H1 (cell line): ENCODE results near the gene PURA. TPM values are rescaled to one million over a fixed set of nuclear protein-coding genes. Genes with fewer than 3 reads are reported as not detected.

ENCODE experiments used
- CTCF ChIA-PET: fragments of 300-600 bp; sonication (Branson Sonifier 250); formaldehyde crosslinking; loops from one replicate; lab custom pipeline; 2021; ENCODE audit not compliant: partially characterized antibody; lab: Charles Lee
- POLR2A ChIA-PET: fragments of 300-600 bp; sonication (Branson Sonifier 250); formaldehyde crosslinking; loops from one replicate; lab custom pipeline; 2021; ENCODE audit warnings: inconsistent platforms; ENCODE audit not compliant: partially characterized antibody; lab: Charles Lee
- DNase-seq, 2 experiments: peaks; one replicate each; pipeline versions ENCODE4 v3.0.0 to v3.0.0-alpha.2; 2010 to 2022; ENCODE audit warnings: low spot score in 2 of 2, low read depth in 1 of 2, mixed read lengths in 1 of 2
- FAIRE-seq: peaks from 2 replicates; lab custom pipeline; 2011; peaks lifted over from hg19 to GRCh38; lab: Jason Lieb, UNC
- H2AFZ ChIP-seq: 2 replicates; pipeline ENCODE4 v1.8.1; 2012; ENCODE audit warnings: low read length, inconsistent platforms
- H2AK5ac ChIP-seq: 2 replicates; pipeline ENCODE4 v1.6.1; 2013; ENCODE audit warnings: low read depth, low read length
- H2BK120ac ChIP-seq: replicated peaks from 2 replicates; pipeline ENCODE3; 2013; ENCODE audit warnings: low read depth, low read length, inconsistent platforms
- H2BK12ac ChIP-seq: 2 replicates; pipeline ENCODE4 v1.6.1; 2013; ENCODE audit warnings: low read depth, low read length
- H2BK15ac ChIP-seq: 2 replicates; pipeline ENCODE4 v1.6.1; 2013; ENCODE audit warnings: low read length
- H2BK20ac ChIP-seq: 2 replicates; pipeline ENCODE4 v1.6.1; 2013; ENCODE audit warnings: low read length
- H2BK5ac ChIP-seq: 2 replicates; pipeline ENCODE4 v1.6.1; 2013; ENCODE audit warnings: low read depth, low read length
- H3K14ac ChIP-seq: 2 replicates; pipeline ENCODE4 v1.6.1; 2013; ENCODE audit warnings: inconsistent platforms; ENCODE audit not compliant: insufficient read length
- H3K18ac ChIP-seq: 2 replicates; pipeline ENCODE4 v1.6.1; 2013; ENCODE audit warnings: low read length; ENCODE audit errors: extremely low read depth
- H3K23ac ChIP-seq: 2 replicates; pipeline ENCODE4 v1.6.1; 2013; ENCODE audit warnings: inconsistent platforms; ENCODE audit not compliant: insufficient read length
- H3K23me2 ChIP-seq: 2 replicates; pipeline ENCODE4 v1.6.1; 2013; ENCODE audit warnings: low read depth, low read length
- H3K27ac ChIP-seq: 2 replicates; pipeline ENCODE4 v1.6.1; 2011; ENCODE audit warnings: low read depth, low read length, inconsistent platforms
- H3K27me3 ChIP-seq, 4 experiments: replicated peaks in 1 of 4; 1 replicate in 1 of 4; 2 replicates in 3 of 4; pipeline versions ENCODE4 v1.6.1 to v1.8.1; 2011 to 2013; ENCODE audit warnings: low read length in 3 of 4, mild to moderate bottlenecking in 3 of 4, inconsistent platforms in 2 of 4, mixed read lengths in 2 of 4, moderate library complexity in 1 of 4; ENCODE audit not compliant: control insufficient read depth in 3 of 4, insufficient read depth in 3 of 4; ENCODE audit errors: extremely low read depth in 1 of 4
- H3K36me3 ChIP-seq, 4 experiments: 2 replicates each; pipeline versions ENCODE4 v1.6.1 to v1.8.1; 2011 to 2013; ENCODE audit warnings: mild to moderate bottlenecking in 4 of 4, low read length in 3 of 4, moderate library complexity in 2 of 4, control low read depth in 1 of 4, inconsistent platforms in 1 of 4; ENCODE audit not compliant: insufficient read depth in 4 of 4, control insufficient read depth in 2 of 4
- H3K4ac ChIP-seq: replicated peaks from 2 replicates; pipeline ENCODE3; 2013; ENCODE audit warnings: low read length, low read depth, mixed read lengths, inconsistent platforms; ENCODE audit not compliant: insufficient read length
- H3K4me1 ChIP-seq, 4 experiments: replicated peaks in 1 of 4; 1 replicate in 1 of 4; 2 replicates in 3 of 4; pipeline versions ENCODE4 v1.6.1 to v1.8.1; 2011 to 2013; ENCODE audit warnings: low read length in 3 of 4, inconsistent platforms in 2 of 4, mixed read lengths in 1 of 4; ENCODE audit not compliant: insufficient read depth in 4 of 4, control insufficient read depth in 3 of 4
- H3K4me2 ChIP-seq, 2 experiments: 2 replicates each; pipeline versions ENCODE4 v1.6.1 to v1.8.1; 2011 to 2013; ENCODE audit warnings: low read depth in 2 of 2, low read length in 2 of 2, control low read depth in 1 of 2, inconsistent platforms in 1 of 2, mild to moderate bottlenecking in 1 of 2; ENCODE audit not compliant: insufficient read depth in 1 of 2
- H3K4me3 ChIP-seq, 4 experiments: fragments of 200-600, 300-600 bp in 1 of 4; sonication (generic), shearing (Covaris generic), sonication (Bioruptor Twin) in 1 of 4; 2 replicates each; pipeline versions ENCODE4 v1.5.1 to v1.8.1; 2011 to 2016; ENCODE audit warnings: low read length in 4 of 4, low read depth in 3 of 4, control low read depth in 2 of 4, inconsistent platforms in 2 of 4, mild to moderate bottlenecking in 2 of 4, mixed read lengths in 1 of 4, moderate library complexity in 1 of 4; ENCODE audit not compliant: insufficient read depth in 2 of 4; ENCODE audit errors: extremely low read depth in 1 of 4
- H3K56ac ChIP-seq: replicated peaks from 2 replicates; pipeline ENCODE3; 2013; ENCODE audit warnings: low read depth, mild to moderate bottlenecking, mixed read lengths, low read length, inconsistent platforms; ENCODE audit not compliant: insufficient read length
- H3K79me1 ChIP-seq: 2 replicates; pipeline ENCODE4 v1.6.1; 2013; ENCODE audit warnings: low read depth, low read length, control low read depth
- H3K79me2 ChIP-seq, 2 experiments: 2 replicates each; pipeline versions ENCODE4 v1.6.1 to v1.8.1; 2012 to 2013; ENCODE audit warnings: low read length in 2 of 2, mild to moderate bottlenecking in 2 of 2, inconsistent platforms in 1 of 2; ENCODE audit not compliant: insufficient read depth in 2 of 2, control insufficient read depth in 1 of 2
- H3K9ac ChIP-seq, 4 experiments: replicated peaks in 1 of 4; 1 replicate in 1 of 4; 2 replicates in 3 of 4; pipeline versions ENCODE4 v1.6.1 to v1.8.1; 2011 to 2013; ENCODE audit warnings: low read depth in 3 of 4, low read length in 3 of 4, control low read depth in 2 of 4, mild to moderate bottlenecking in 2 of 4, moderate library complexity in 2 of 4, inconsistent platforms in 1 of 4; ENCODE audit errors: extremely low read depth in 1 of 4
- H3K9me3 ChIP-seq, 2 experiments: 2 replicates each; pipeline versions ENCODE4 v1.6.1 to v1.8.1; 2012 to 2013; ENCODE audit warnings: mild to moderate bottlenecking in 2 of 2, moderate library complexity in 2 of 2, control low read depth in 1 of 2, inconsistent platforms in 1 of 2, low read depth in 1 of 2, low read length in 1 of 2, mixed read lengths in 1 of 2; ENCODE audit not compliant: insufficient read depth in 2 of 2
- H4K20me1 ChIP-seq, 2 experiments: replicated peaks in 1 of 2; 2 replicates each; pipeline versions ENCODE3 to v1.8.1; 2011 to 2013; ENCODE audit warnings: inconsistent platforms in 2 of 2, low read length in 2 of 2, mild to moderate bottlenecking in 1 of 2; ENCODE audit not compliant: insufficient read depth in 2 of 2, control insufficient read depth in 1 of 2
- H4K5ac ChIP-seq: 2 replicates; pipeline ENCODE4 v1.6.1; 2013; ENCODE audit warnings: low read length, low read depth, mixed read lengths, inconsistent platforms; ENCODE audit not compliant: insufficient read length
- H4K8ac ChIP-seq: 2 replicates; pipeline ENCODE4 v1.8.0; 2013; ENCODE audit warnings: mild to moderate bottlenecking, moderate library complexity, low read length, inconsistent platforms; ENCODE audit not compliant: insufficient read depth; ENCODE audit errors: extremely low read depth
- H4K91ac ChIP-seq: replicated peaks from 2 replicates; pipeline ENCODE3; 2013; ENCODE audit warnings: low read length, mixed read lengths, inconsistent platforms; ENCODE audit not compliant: insufficient read length
- CREB1 ChIP-seq: IDR thresholded peaks from 2 replicates; pipeline ENCODE4 v1.6.1; 2012; ENCODE audit warnings: inconsistent platforms
- EGR1 ChIP-seq: IDR thresholded peaks from 2 replicates; pipeline ENCODE4 v1.6.1; 2011; ENCODE audit warnings: low read depth, low read length, borderline replicate concordance
- HDAC2 ChIP-seq, 2 experiments: fragments of 300-600 bp in 1 of 2; sonication (generic) in 1 of 2; IDR thresholded peaks; 2 replicates each; pipeline ENCODE4 v1.6.1; 2011 to 2012; ENCODE audit warnings: low read depth in 2 of 2, low read length in 2 of 2, mild to moderate bottlenecking in 2 of 2, moderate library complexity in 2 of 2, borderline replicate concordance in 1 of 2, inconsistent platforms in 1 of 2
- RFX5 ChIP-seq: IDR thresholded peaks from 2 replicates; pipeline ENCODE4 v1.6.1; 2011; ENCODE audit warnings: low read depth, low read length, improper control_type of control experiment, borderline replicate concordance
- SIN3A ChIP-seq, 2 experiments: IDR thresholded peaks in 1 of 2; conservative IDR thresholded peaks in 1 of 2; 2 replicates each; pipeline ENCODE4 v1.6.1; 2011 to 2012; ENCODE audit warnings: low read length in 2 of 2, improper control_type of control experiment in 1 of 2, low read depth in 1 of 2, mild to moderate bottlenecking in 1 of 2
- TAF7 ChIP-seq: optimal IDR thresholded peaks from 2 replicates; pipeline ENCODE3; 2011; ENCODE audit warnings: low read depth, mild to moderate bottlenecking, inconsistent platforms, low read length, moderate library complexity, borderline replicate concordance
- WGBS, 2 experiments: shearing (Covaris generic) in 1 of 2; methylation state at CpG; one replicate each; pipeline versions ENCODE4 v1.1.6 to v1.1.7; 2013 to 2015; ENCODE audit warnings: low lambda C conversion rate in 2 of 2, mixed read lengths in 2 of 2, inconsistent platforms in 1 of 2, low coverage in 1 of 2, missing lambda C conversion rate in 1 of 2; ENCODE audit not compliant: insufficient replicate concordance in 2 of 2, insufficient coverage in 1 of 2, insufficient read length in 1 of 2; ENCODE audit errors: extremely low coverage in 1 of 2, missing lambda C conversion rate in 1 of 2; 5-methylcytosine and 5-hydroxymethylcytosine counted together
- polyA plus RNA-seq, 7 experiments: library from polyadenylated mRNA; depleted of rRNA in 3 of 7; stranded (reverse) in 5 of 7; unstranded in 2 of 7; fragments of >200 nt in 5 of 7; fragments of 200-250 nt in 2 of 7; gene quantifications; 1 replicate in 5 of 7; 2 replicates in 1 of 7; 4 replicates in 1 of 7; pipeline versions ENCODE4 v1.2.1 to v1.2.3, GENCODE V29; 2011 to 2013; ENCODE audit warnings: missing spikeins in 2 of 7, mixed read lengths in 2 of 7
- total RNA-seq: library from RNA; stranded (reverse); fragmentation: NEBNext Ultra II Directional; extraction: Animal tissue kit (Norgen Biotek cat#: 25700); gene quantifications from 2 replicates; pipeline ENCODE4 v1.2.1, GENCODE V29; 2021

The PURA gene
- total and polyA plus RNA-seq, 2 of the 8 experiments (the other 6 are each of a cell fraction or from before 2014, with no cell fraction given): 0.98 to 2.1 TPM

DNA sequence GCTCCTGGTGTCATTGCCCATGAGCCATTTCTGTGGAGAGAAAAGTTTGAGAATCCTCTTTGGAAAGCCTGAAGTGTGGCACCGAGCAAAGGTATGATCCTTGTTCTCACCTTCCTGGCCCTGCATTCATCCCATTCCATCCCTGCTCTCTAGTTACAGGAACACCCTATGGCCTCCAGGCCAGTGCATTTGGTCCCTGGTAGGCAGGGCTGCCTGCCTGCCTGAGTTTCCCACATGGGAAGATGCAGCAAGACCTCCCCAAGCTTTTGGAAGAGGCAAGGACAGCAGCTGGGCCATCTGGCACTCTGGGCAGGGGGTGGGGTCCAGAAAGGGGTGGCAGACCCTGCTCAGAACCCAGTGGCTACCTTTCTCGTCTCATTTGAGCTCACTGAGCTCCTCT lies 36.3 kb downstream of the PURA start:
- Histone ChIP-seq H2BK120ac (no peak overlapping the region), H3K9me3 (no peaks in the 10 kb centered on the region), H3K79me2 (no peaks in the 10 kb centered on the region), H4K91ac (no peak overlapping the region), H3K23ac (no peak overlapping the region), H2BK20ac (no peak overlapping the region), H3K4me1 (peaks cover 6 to 29% (median 19%) of the 10 kb centered on the region in 4 experiments), H2BK15ac (peak overlapping the region; percentile 65), H2AFZ (no peak overlapping the region), H3K27ac (no peak overlapping the region), H3K27me3 (peaks cover 22 to 48% (median 41%) of the 10 kb centered on the region in 4 experiments), H3K9ac (no peak overlapping the region), H3K4me2 (no peak overlapping the region)
- FAIRE-seq (no peak), DNase-seq (no peak)
- no peak for TF ChIP-seq HDAC2 (IDR thresholded peaks at IDR 0.05; ENCODE audit: borderline replicate concordance in 1 of 2, low read depth in 2 of 2, low read length in 2 of 2)
- no peak for TF ChIP-seq SIN3A (conservative IDR thresholded peaks at IDR 0.05 in 1 of 2, IDR thresholded peaks at IDR 0.05 in 1 of 2; ENCODE audit: low read depth in 1 of 2, low read length in 2 of 2)
- no peak for TF ChIP-seq EGR1
- TF ChIP-seq CREB1: no peak
- no peak for TF ChIP-seq RFX5
- TF ChIP-seq TAF7: no peak
- TF ChIP-seq, all 59 proteins: peak for 0
- ChIA-PET POLR2A (no interaction called here), CTCF (interaction anchor here (1.7 to 10.1 kb wide), 7 partner anchors 5 to 181 kb away, joined by 4 to 118 read pairs (median 7); no protein-coding TSS in a partner anchor)
- H2BK5ac ChIP-seq: no peak overlapping the region
- WGBS, 2 experiments: 88% methylated on average over 2 of the region's 2 CpGs; no CpG with 5 or more reads in 1 of the 2 experiments
- no peak overlapping the region for H3K18ac ChIP-seq
- H3K23me2 ChIP-seq: peaks cover 5% of the 10 kb centered on the region; the same call in 1 of the 2 replicates
- H4K8ac ChIP-seq: no peak overlapping the region
- H3K79me1 ChIP-seq: no peaks in the 10 kb centered on the region
- H2AK5ac ChIP-seq: no peak overlapping the region; the same call in 1 of the 2 replicates
- H3K36me3 ChIP-seq: no peaks in the 10 kb centered on the region
- no peak overlapping the region for H3K56ac ChIP-seq
- H3K14ac ChIP-seq: no peak overlapping the region
- no peak overlapping the region for H3K4ac ChIP-seq
- H2BK12ac ChIP-seq: no peak overlapping the region
- no peak overlapping the region for H4K5ac ChIP-seq
- peaks cover 0 to 1% of the 10 kb centered on the region in 2 experiments for H4K20me1 ChIP-seq
- no peak overlapping the region for H3K4me3 ChIP-seq
